NCI-H748 (cell line): Measurements from ENCODE around the gene DENND6A.
A peak's percentile ranks its signal among the peaks of the same experiment; 100 is the strongest.

Source experiments
- DNase-seq: peaks from one replicate; lab custom pipeline; 2025; ENCODE audit not compliant: unreplicated experiment; lab: John Stamatoyannopoulos, UW

Gene DENND6A

GRCh38 chr3:57582474-57583168 is 110.3 kb downstream of the DENND6A start:
- peak; percentile 2 for DNase-seq

GRCh38 chr3:57577801-57578200 is 115.1 kb downstream of the DENND6A start:
- no peak for DNase-seq

- DNase-seq = no peak
Observed at GRCh38 chr3:57575966-57576626, 116.8 kb downstream of the DENND6A start.
